Measurements from ENCODE around the gene VPS51.

VPS51 gene

GRCh38 chr11:65107751-65108468 lies 11.9 kb downstream of the VPS51 start:
- no peaks in the 10 kb centered on the region for H3K27me3 ChIP-seq (ENCODE audit: insufficient read depth, insufficient read length)
- H3K9me3 ChIP-seq (ENCODE audit: insufficient read depth, low read length) = no peaks in the 10 kb centered on the region
- no peak for DNase-seq (ENCODE audit: low read depth, low spot score)
- TF ChIP-seq ZNF274 (IDR thresholded peaks at IDR 0.05; ENCODE audit: low read depth, low read length) = no peak
- TF ChIP-seq YY1 (IDR thresholded peaks at IDR 0.05; ENCODE audit: insufficient read depth, insufficient read length) = no peak
- H3K4me1 ChIP-seq (ENCODE audit: insufficient read depth, insufficient read length) = peaks cover 8% of the 10 kb centered on the region
- peaks cover 46% of the 10 kb centered on the region for H3K36me3 ChIP-seq (ENCODE audit: insufficient read depth, insufficient read length, low read length)
- H3K9ac ChIP-seq (ENCODE audit: insufficient read length, low read depth) = no peak overlapping the region
- H3K4me3 ChIP-seq (ENCODE audit: insufficient read length, low read depth) = no peak overlapping the region

- Histone ChIP-seq H3K4me3 (ENCODE audit: insufficient read length, low read depth) (no peak overlapping the region), H3K9me3 (ENCODE audit: insufficient read depth, low read length) (no peaks in the 10 kb centered on the region), H3K36me3 (ENCODE audit: insufficient read depth, insufficient read length, low read length) (peaks cover 44% of the 10 kb centered on the region), H3K9ac (ENCODE audit: insufficient read length, low read depth) (no peak overlapping the region), H3K4me1 (ENCODE audit: insufficient read depth, insufficient read length) (peaks cover 8% of the 10 kb centered on the region), H3K27me3 (ENCODE audit: insufficient read depth, insufficient read length) (no peaks in the 10 kb centered on the region)
- no peak for DNase-seq (ENCODE audit: low read depth, low spot score)
- TF ChIP-seq YY1 (IDR thresholded peaks at IDR 0.05; ENCODE audit: insufficient read depth, insufficient read length) = no peak
- no peak for TF ChIP-seq SUZ12 (IDR thresholded peaks at IDR 0.05; ENCODE audit: extremely low read depth, insufficient read depth, insufficient read length)
- no peak for TF ChIP-seq ZNF274 (IDR thresholded peaks at IDR 0.05; ENCODE audit: low read depth, low read length)
These were observed 12.6 kb downstream of the VPS51 start for GRCh38 chr11:65108469-65109123.

- Histone ChIP-seq H3K36me3 (ENCODE audit: insufficient read depth, insufficient read length, low read length) (peaks cover 48% of the 10 kb centered on the region), H3K9ac (ENCODE audit: insufficient read length, low read depth) (no peak overlapping the region), H3K9me3 (ENCODE audit: insufficient read depth, low read length) (no peaks in the 10 kb centered on the region), H3K27me3 (ENCODE audit: insufficient read depth, insufficient read length) (no peaks in the 10 kb centered on the region), H3K4me1 (ENCODE audit: insufficient read depth, insufficient read length) (peaks cover 8% of the 10 kb centered on the region), H3K4me3 (ENCODE audit: insufficient read length, low read depth) (no peak overlapping the region)
- TF ChIP-seq ZNF274 (IDR thresholded peaks at IDR 0.05; ENCODE audit: low read depth, low read length) (no peak), SUZ12 (IDR thresholded peaks at IDR 0.05; ENCODE audit: extremely low read depth, insufficient read depth, insufficient read length) (no peak), YY1 (IDR thresholded peaks at IDR 0.05; ENCODE audit: insufficient read depth, insufficient read length) (no peak)
- DNase-seq (ENCODE audit: low read depth, low spot score) = no peak
These were observed 13.5 kb downstream of the VPS51 start for GRCh38 chr11:65109231-65110198.

- H3K4me1 ChIP-seq (ENCODE audit: insufficient read depth, insufficient read length) = peaks cover 14% of the 10 kb centered on the region
- H3K9me3 ChIP-seq (ENCODE audit: insufficient read depth, low read length) = no peaks in the 10 kb centered on the region
- H3K27me3 ChIP-seq (ENCODE audit: insufficient read depth, insufficient read length) = no peaks in the 10 kb centered on the region
- peaks cover 56% of the 10 kb centered on the region for H3K36me3 ChIP-seq (ENCODE audit: insufficient read depth, insufficient read length, low read length)
- DNase-seq (ENCODE audit: low read depth, low spot score) = peak; percentile 79
- no peak overlapping the region for H3K4me3 ChIP-seq (ENCODE audit: insufficient read length, low read depth)
- no peak for TF ChIP-seq ZNF274 (IDR thresholded peaks at IDR 0.05; ENCODE audit: low read depth, low read length)
- TF ChIP-seq YY1 (IDR thresholded peaks at IDR 0.05; ENCODE audit: insufficient read depth, insufficient read length) = no peak
- TF ChIP-seq SUZ12 (IDR thresholded peaks at IDR 0.05; ENCODE audit: extremely low read depth, insufficient read depth, insufficient read length) = no peak
- H3K9ac ChIP-seq (ENCODE audit: insufficient read length, low read depth) = peak overlapping the region; percentile 54
These were observed 14.4 kb downstream of the VPS51 start for GRCh38 chr11:65110354-65110861.

- Histone ChIP-seq H3K4me3 (ENCODE audit: insufficient read length, low read depth) (peak overlapping the region; percentile 78), H3K9me3 (ENCODE audit: insufficient read depth, low read length) (no peaks in the 10 kb centered on the region), H3K27me3 (ENCODE audit: insufficient read depth, insufficient read length) (no peaks in the 10 kb centered on the region), H3K4me1 (ENCODE audit: insufficient read depth, insufficient read length) (peaks cover 18% of the 10 kb centered on the region), H3K9ac (ENCODE audit: insufficient read length, low read depth) (peak overlapping the region; percentile 46), H3K36me3 (ENCODE audit: insufficient read depth, insufficient read length, low read length) (peaks cover 56% of the 10 kb centered on the region)
- no peak for DNase-seq (ENCODE audit: low read depth, low spot score)
- TF ChIP-seq ZNF274 (IDR thresholded peaks at IDR 0.05; ENCODE audit: low read depth, low read length) (no peak), YY1 (IDR thresholded peaks at IDR 0.05; ENCODE audit: insufficient read depth, insufficient read length) (no peak), SUZ12 (IDR thresholded peaks at IDR 0.05; ENCODE audit: extremely low read depth, insufficient read depth, insufficient read length) (no peak)
These were observed 15.2 kb downstream of the VPS51 start for GRCh38 chr11:65111159-65111743.

GRCh38 chr11:65111744-65112545 lies 15.9 kb downstream of the VPS51 start, which contains the start of gene TM7SF2:
TM7SF2 (plus strand) TSS chr11:65111872; CDS start chr11:65112016, 144 bp downstream.
- Histone ChIP-seq H3K27me3 (ENCODE audit: insufficient read depth, insufficient read length) (no peaks in the 10 kb centered on the region), H3K36me3 (ENCODE audit: insufficient read depth, insufficient read length, low read length) (peaks cover 61% of the 10 kb centered on the region), H3K4me1 (ENCODE audit: insufficient read depth, insufficient read length) (peaks cover 22% of the 10 kb centered on the region), H3K9ac (ENCODE audit: insufficient read length, low read depth) (peak within 1 kb of the TSS; percentile 74), H3K4me3 (ENCODE audit: insufficient read length, low read depth) (peak within 1 kb of the TSS; percentile 78), H3K9me3 (ENCODE audit: insufficient read depth, low read length) (no peaks in the 10 kb centered on the region)
- no peak for TF ChIP-seq ZNF274 (IDR thresholded peaks at IDR 0.05; ENCODE audit: low read depth, low read length)
- no peak for TF ChIP-seq SUZ12 (IDR thresholded peaks at IDR 0.05; ENCODE audit: extremely low read depth, insufficient read depth, insufficient read length)
- TF ChIP-seq YY1 (IDR thresholded peaks at IDR 0.05; ENCODE audit: insufficient read depth, insufficient read length) = no peak
- peak; percentile 94 for DNase-seq (ENCODE audit: low read depth, low spot score)

Measured in NT2/D1 (cell line).